GM19397 (cell line): ENCODE measurements around the gene CDKAL1.
"Not testable (repeated sequence)": the region's sequence is repeated elsewhere in the genome, so short reads cannot be mapped to it uniquely, and the experiment has no call there.

Source experiments
- ATAC-seq: cut with Tn5 transposase; IDR thresholded peaks from one replicate; pipeline ENCODE4 v1.9.1; 2021; ENCODE audit warnings: mild to moderate bottlenecking, moderate library complexity; ENCODE audit not compliant: unreplicated experiment

The CDKAL1 gene

DNA sequence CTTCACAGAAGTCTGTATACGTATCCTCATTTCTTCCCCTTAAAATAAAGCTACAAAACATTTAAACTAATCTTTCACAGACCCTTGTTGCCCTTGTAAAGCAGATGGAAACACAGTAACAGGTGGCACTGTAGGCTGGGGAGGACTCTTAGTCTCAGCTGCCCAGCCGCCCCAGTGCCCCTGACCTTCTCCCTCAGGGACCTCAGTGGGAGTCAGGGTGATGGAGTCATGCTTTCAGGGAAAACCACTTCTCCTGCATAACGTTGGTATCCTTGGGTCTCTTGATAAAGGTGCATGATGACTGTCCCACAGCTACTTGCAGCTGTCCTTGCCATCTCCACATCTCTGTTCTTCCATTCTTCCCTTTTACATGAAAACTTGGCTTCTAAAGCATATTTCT, 198.6 kb downstream of the CDKAL1 start:
- no peak for ATAC-seq

DNA sequence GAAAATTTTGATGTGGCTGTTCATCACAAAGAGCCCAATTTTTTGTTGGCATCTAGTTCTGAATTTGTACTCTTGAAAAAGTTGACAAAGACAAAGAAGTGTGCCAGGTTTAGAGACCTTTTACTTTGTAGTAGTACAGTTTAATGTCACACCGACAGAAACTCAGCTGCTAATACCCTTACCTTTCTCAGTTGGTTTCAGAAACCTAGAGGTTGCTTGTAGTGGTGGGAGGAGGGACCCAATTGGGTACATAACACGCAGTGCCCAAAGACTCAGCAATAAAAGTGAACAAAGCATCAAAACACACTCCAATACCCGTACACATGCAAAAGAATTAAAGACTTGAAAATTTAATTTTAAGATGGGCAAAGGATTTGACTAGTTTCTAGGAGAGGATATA, 203.7 kb downstream of the CDKAL1 start:
- no peak for ATAC-seq

DNA sequence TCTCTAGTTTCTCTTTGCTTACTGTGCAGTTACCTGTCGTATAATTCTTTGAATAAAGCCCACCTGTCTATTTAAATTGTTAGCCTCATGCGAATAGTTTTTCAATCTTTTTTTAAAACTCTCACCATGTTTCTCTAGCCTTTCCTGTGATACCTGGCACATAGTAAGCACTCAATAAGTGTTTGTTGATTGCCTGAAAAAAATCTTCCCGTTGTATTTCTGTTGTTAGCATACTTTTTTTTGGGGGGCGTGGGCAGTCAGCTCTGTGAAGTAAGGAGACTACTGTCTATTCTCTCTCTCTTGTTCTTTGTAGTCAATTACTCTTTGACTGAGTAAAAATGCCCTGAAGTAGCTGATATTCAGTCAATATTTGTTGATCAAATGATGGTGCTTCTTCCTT, 205.8 kb downstream of the CDKAL1 start:
- no peak for ATAC-seq

DNA sequence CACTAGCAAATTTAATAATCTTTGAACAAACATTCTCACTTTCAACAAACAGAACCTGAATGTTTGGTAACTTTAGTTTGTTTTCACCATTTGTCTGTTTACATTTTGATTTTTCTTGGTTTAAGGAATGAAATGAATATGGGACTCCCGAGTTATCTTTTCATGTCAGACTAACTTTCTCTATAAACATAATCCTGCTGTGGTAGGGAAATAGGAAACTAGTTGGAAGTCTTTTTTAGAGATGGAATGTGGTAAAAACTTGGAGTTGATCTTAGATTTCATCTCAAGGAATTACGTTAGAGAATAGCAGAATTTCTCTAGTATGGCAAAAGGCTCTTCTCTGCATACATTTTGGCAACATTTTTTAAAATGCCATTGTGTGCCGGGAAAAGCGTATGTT, 206.5 kb downstream of the CDKAL1 start:
- ATAC-seq, result no peak

DNA sequence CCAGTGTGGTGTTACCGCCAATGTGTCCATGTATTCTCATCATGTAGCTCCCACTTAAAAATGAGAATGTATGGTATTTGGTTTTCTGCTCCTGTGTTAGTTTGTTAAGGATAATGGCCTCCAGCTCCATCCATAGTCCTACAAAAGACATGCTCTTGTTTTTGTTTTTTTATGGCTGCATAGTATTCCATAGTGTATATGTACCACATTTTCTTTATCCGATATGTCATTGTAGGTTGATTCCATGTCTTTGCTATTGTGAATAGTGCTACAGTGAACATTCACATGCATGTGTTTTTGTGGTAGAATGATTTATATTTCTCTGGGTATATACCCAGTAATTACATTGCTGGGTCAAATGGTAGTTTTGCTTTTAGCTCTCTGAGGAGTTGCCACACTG, 207.2 kb downstream of the CDKAL1 start:
- ATAC-seq, result no peak

DNA sequence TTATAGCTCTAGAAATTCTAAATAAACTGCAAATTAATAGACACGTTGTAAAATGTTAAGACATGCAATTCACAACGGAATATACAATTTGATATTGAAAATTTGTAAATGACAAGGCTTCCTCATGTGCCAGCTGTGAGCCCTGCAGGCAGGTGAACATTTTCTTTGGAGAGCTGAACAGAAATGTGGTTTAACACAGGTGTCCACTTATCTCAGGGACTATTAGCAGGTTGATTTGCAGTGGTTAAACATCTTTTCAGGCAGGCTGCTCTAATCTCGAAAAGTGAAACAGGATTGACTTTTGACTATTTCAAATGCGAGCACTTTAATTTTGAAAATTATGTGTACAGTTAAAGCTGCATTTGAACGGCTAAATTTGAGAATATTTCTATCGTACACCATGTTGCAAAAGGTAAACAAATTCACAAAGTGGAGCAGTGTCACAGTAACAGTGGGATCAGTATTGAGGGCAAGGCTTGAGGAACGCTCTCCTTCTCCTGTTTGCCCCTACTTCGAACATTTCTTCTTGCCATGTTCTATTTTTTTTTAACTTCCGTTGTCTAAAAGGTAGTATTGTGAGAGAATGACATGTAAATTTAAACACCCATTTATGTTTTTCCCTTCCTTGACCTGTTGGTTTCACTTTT, 210.8 kb downstream of the CDKAL1 start:
- no peak for ATAC-seq

DNA sequence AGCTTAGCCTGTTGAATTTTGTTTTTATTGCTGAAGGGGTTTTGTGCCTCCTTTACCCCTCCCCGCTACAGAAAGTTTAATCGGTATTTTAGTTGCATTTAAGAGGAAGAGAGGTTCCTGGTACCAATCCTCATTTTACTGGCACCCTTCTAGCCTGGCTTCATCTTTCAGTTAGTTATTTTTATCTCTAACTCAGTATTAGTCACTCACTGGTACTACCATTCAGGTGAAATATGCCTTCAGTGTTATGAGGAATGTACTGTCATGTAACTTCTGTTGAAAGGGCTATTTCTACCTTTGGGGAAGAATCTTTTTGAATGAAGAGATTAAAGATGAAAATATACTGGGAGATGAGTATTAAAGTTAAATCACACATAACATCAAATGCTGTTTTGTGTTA, 211.8 kb downstream of the CDKAL1 start:
- ATAC-seq, result no peak

DNA sequence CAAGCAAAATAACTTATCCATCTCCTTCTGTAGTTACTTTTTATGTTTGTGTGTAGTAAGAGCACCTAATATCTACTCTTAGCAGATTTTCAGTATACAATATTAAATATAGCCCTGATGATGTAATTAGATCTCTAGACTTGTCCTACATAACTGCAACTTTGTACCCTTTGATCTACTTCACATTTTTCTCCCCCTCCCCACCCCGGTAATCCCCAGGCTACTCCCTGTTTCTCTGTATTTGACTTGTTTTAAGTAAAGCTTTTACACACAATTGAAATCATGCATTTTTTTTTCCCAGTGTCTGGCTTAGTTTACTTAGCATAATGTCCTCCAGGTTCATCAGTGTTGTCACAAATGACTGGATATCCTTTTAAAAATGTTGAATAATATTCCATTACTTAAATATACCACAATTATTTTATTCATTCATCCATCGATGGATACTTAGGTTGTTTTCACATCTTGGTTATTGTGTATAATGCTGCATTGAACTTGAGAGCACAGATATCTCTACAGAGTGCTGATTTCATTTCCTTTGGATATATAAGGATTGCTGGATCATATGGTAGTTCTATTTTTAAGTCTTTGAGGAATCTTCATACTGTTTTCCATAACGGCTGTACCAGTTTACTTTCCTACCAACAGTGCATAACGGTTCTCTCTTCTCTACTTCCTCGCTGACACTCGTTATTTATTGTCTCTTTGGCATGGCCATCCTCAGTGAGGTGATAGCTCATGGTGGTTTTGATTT, 212.7 kb downstream of the CDKAL1 start:
- no peak for ATAC-seq

DNA sequence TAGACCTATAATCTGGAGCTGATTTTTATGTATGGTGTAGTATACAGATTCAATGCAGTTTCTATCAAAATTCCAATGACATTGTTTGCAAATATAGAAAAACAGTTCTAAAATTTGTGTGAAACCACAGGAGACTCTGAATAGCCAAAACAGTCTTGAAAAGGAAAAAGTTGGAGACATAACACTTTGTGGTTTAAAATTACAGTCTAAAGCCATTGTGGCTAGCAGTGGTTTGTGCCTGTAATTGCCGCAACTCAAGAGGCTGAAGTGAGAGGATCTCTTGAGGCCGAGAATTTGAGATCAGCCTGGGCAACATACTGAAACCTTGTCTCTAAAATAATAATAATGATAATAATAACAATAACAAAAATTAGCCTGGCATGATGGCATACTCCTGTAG, 213.7 kb downstream of the CDKAL1 start:
- no peak for ATAC-seq

DNA sequence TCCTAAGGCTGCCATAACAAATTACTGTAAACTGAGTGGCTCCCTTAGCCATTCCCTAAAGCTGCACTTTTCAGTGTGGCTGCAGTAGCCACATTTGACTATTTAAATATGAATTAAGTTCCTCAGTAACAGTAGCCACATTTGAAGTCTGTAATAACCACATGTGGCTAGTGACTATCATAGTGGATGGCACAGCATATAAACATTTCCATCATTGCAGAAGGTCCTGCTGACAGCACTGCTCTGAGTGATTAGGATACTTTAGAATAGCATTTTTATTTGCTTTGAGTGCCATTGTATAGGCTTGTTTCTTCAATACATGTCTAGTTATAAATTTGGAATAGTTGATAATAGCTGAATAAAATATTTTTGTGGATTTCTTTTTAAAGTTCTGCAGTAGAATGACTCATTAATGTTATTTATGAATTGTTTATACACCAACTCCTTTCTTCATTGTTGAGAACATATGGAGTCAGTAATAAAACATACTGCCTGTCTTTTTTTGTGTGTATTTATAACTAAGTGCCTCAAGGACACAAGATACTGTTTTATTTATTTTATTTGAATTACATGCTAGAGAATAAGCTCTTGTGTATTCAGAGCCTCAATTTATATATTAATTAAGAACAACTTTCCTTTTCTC, 217.2 kb downstream of the CDKAL1 start:
- ATAC-seq, result no peak

DNA sequence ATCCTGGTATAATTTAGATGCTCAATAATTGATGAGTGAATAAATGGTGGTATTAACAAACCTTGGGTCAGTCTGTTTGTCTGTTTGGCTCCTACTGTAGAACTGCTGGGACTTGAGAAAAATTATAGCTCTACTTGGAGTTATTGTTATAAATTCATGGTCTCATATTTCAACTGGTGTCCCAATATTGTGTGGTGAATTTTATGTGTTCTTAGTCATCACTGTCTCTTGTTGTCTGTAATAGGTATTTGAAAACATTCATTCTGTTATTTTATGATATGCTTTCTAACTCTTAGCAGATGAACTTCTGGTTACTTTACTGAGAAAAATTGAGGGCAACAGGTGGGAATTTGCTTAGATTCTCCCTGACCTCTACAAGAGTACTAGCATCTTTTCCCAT, 221.4 kb downstream of the CDKAL1 start:
- ATAC-seq, result no peak

DNA sequence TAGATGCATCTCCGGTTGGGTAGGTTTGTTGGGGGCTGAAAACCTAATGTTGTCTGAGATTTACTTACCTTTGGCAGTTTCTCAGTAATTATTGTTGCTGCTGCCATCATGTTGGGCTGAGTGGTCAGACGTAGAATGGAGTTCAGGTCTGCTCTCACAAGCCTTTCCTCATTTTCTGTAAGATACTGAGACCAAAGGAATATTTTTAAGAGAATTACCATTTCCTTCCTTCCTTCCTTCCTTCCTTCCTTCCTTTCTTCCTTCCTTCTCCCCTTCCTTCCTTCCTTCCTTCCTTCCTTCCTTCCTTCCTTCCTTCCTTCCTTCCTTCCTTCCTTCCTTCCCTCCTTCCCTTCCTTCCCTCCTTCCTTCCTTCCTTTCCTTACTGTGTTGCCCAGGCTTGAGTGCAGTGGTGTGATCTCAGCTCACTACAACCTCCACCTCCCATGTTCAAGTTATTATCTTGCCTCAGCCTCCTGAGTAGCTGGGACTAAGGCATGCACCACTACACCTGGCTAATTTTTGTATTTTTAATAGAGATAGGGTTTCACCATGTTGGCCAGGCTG, 222.4 kb downstream of the CDKAL1 start:
- ATAC-seq, result not testable (repeated sequence)

DNA sequence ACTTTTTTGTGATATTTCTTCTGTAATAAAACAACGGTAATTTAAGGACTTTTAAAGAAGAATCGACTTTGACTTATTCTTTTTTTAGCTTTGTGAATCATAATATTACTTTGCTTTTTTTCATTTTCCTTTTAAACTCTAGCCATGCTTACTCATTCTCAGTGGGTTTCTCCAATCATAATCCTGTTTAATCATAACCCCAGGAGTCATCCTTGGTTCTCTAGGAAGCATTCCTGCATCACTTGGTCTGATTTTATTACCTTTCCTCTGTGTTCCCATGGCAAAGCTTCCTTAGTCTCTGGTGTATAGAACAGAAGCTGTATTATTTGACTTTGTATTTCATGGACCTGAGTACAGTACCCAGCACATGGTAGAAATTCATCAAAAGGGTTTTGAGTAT, 223.5 kb downstream of the CDKAL1 start:
- ATAC-seq, result no peak

DNA sequence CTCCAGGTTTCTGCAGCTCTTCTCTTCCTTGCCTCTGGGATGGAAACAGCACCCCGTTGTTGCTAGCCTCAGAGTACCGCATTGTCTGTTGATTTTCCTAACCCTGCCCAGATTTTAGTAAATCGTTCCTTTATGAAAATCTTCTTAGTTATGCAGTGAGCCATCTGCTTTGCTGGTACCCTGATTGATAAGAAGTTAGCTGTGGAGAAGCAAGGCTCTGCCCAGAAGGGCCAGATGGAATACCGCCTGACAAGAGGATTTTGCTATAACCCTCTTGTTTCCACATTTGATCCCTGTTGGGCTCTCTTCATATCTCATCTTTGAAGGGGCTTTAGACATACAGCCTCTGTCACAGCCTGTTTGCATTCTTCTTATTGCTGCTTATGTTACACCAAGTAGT, 229.0 kb downstream of the CDKAL1 start:
- ATAC-seq, result no peak

DNA sequence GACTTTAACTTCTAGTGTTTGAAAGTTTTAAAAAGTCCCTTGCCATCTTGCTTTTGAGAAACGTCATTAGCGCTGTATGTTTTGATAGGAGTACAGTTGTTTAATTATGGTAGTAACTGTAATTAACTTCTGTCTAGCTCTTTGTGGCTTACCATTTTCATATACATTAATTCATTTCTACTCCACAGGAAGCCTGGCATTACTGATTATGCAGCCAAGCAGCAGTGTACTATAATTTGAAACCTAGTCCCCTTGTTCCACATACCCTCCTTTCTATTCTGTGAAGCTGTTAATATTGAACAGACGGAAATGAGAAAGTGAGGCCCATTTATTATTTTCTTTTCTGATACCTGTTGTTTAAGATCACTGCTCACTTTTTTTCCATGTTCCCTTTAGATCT, 235.4 kb downstream of the CDKAL1 start:
- no peak for ATAC-seq

DNA sequence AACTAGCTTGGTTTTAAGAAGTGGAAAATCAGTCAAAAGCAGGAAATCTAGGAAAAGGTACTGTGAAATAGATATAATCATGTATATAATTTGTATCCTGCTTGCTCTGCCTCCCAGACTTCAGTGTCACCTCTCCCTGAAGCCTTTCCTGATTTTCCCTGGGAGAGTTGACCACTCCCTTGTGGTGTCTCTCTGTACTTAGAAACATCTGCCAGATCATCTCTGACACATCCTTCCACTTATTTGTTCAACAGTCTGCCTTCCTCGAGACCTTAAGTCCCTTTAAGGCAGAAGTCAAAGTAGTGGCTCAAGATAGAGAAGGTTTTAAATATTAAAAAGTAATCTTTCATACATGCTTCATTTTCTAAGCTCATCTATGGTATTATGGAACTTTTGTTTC, 236.5 kb downstream of the CDKAL1 start:
- ATAC-seq, result no peak

DNA sequence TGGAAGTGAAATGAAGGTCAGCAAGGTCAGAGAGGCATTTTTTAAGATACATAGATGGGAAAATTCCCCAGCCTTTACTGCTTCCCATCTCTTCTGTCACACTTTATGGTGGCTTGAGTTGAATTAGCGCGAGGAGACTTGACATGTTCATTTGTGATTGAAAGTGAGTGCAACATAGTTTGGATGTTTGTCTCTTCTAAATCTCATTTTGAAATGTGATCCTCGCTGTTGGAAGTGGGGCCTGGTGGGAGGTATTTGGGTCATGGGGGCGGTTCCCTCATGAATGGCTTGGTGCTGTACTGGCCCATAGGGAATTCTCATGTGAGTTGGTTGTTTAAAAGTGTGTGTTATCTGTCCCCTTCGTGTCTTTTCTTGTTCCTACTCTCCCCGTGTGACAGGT, 237.2 kb downstream of the CDKAL1 start:
- ATAC-seq, result no peak

DNA sequence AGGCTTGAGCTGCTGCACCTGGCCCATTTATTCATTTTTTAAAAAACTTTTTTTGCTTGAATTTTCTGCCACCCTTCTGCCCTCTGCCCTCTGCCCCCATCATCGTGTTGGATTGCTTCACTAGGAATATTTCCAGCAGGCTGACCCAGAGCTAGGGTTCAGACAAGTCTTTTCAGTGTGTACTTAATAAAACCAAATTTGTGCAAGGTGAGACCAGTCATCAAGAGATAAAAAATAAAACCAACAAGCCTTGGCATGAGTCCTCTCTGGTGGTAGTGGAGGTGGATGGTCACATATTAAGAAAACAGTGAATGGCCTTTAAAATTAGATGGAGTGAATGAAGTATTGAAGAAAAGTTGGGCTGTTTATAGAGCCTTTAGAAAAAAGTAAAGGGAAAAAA, 239.6 kb downstream of the CDKAL1 start:
- ATAC-seq, result no peak

DNA sequence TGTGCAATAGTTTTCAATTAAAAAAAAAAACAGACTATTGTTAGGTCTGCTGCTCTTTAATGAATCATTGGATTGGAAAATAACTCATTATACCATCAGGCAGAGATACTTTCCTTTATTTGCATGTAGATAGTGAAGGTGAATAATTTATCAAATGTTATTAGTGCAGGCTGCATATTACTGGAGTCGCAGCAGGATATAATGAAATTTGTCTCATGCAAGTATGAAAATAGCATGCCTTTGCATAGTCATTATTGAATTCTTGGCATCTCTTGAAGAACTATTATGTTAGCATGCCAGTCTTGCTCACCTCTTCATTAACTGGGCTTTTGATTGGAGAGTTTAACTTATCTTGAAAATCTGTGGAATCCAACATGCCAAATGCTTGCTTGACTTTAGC, 241.7 kb downstream of the CDKAL1 start:
- ATAC-seq, result no peak

DNA sequence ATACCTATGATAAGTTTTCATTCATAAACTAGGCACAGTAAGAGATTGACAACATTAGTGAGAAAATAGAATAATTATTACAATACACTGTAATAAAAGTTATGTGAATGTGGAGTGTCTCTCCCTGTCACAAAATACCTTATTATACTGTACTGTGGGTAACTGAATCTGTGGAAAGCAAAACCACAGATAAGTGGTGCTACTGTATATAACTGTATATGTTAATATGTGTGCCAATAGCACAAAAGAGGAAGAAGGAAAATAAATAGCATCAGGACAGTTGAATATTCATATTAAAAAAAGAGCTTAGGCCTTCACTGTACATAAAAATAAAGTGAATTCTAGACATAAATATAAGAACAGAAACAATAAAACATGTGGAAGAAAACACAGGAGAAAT, 243.5 kb downstream of the CDKAL1 start:
- no peak for ATAC-seq

DNA sequence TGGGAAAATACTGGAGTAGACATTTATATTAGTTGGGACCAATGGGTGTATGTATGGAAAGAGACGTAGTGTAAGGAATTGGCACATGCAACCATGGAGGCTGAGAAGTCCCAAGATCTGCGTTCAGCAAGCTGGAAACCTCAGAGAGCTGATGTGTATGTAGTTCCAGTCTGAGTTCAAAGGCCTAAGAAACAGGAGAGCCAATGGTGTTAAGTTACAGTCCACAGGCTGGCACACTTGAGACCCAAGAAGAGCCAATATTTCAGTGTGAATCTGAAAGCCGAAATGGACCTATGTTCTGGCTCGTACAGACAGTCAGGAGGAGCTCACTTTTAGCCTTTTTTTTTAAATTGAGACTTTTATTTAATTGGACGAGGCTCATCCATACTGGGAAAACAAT, 244.2 kb downstream of the CDKAL1 start:
- ATAC-seq, result no peak

DNA sequence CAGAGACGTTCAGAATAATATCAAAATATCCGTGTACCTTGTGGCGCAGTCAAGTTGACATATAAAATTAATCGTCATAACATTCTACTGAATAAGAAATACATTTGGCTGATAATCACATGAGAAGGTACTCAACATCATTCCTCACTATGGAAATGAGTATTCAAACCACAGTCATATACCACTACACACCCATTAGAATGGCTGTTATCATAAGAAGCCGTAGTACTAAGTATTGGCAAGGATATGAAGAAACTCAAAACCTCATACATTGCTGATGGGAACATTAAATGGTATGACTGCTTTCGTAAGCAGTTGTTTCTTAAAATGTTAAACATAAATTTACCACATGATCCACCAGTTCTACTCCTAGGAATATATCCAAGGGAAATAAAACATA, 244.7 kb downstream of the CDKAL1 start:
- no peak for ATAC-seq
